HG02678 (cell line): ENCODE results near the gene UFC1.

Experiments used
- ATAC-seq: cut with Tn5 transposase; IDR thresholded peaks from one replicate; pipeline ENCODE4 v1.9.1; 2021; ENCODE audit warnings: mild to moderate bottlenecking, moderate library complexity; ENCODE audit not compliant: unreplicated experiment

UFC1 gene

DNA sequence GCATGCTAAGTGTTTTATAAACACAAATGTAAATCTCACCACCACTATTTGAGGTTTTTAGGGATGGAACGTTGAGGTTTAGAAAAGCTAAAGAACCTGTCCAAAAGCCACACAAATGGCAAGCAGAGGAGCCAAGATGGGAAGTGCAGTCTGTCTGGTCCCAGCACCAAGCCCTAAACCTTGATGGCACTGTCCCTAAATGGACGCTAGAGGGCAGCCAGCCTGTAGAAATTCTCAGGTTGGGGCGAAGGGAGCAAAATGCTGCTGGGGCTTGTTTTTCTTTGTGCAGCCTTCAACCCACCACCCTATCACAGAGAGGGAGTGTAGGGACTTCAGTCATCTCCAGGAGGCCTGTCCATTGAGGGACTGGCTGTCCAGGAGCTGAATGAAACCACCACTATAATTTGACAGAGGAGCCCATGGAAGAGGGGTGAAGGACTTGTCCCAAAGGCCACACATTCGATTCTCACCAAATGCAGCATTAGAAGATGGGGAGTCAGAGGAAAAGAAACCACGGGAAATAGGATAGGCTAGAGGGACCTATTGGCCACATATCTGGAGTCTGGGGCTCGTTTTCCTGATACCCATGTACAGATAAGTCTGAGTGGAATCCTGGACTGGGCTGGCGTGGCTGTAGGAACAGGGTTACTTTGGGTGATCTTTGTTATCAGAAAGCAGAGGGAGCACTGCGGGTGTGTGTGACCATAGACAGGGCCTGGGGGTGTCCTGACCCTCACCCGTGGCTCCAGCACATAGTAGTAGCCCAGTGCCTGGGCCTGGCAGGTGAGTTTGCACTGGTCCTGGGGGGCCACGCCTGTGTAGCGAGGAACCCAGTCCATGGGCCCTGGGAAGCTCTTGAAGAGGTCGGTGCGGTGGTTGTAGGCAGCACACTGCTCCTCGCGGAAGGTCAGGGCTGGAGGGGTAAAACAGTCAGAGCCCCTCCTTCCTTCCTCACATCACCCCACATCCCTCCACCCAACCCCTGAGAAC is 39.0 kb downstream of the UFC1 start:
- ATAC-seq = peak; percentile 73

DNA sequence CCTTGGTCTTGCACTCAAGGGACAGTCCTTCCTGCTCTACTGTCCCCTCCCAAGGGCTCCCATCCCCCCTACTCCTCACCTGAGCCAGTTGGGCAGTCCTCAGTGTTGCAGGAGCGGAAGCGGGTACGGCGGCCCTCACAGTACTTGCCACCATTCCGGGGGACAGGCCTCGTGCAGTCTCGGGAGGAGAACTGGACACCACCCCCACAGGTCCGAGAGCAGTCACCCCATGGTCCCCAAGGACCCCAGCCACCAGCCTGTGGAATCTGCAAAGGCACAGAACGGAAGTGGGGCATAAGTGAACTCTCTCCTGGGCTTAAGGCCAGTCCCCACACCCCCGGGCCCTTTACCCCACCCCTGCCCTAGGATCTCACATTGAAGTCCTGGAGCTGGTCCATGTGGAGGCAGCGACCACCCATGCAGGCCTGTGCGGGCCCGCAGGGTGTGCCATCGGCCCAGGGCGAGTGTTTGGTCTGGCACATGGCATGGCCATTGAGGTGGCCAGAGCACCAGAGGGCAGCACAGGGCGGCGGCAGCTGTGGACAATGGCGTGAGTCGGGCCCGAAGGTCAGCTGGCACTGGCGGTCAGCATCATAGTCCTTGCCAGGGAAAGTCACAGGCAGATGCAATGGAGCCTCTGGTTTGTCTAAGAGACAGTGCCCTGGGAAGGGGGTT is 39.9 kb downstream of the UFC1 start:
- no peak for ATAC-seq

DNA sequence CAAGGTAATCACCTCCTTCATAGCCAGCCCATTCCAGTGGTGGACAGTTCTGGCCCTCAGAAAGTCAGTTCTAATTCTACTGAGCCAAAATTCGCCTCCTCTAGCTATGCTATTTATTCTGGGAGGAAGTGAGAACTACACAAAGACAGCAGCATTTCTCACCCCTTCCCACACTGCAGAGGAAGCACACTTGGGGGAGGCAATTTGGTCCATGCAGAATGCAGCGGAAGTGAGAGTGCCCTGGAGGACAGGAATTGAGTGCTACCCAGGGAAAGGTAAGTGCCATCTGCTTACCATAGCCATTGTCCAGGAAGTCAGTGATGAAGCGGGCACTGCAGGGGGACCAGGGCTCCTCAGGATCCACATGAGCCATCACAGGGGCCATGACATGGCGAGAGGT is 41.4 kb downstream of the UFC1 start:
- ATAC-seq = peak; percentile 66

DNA sequence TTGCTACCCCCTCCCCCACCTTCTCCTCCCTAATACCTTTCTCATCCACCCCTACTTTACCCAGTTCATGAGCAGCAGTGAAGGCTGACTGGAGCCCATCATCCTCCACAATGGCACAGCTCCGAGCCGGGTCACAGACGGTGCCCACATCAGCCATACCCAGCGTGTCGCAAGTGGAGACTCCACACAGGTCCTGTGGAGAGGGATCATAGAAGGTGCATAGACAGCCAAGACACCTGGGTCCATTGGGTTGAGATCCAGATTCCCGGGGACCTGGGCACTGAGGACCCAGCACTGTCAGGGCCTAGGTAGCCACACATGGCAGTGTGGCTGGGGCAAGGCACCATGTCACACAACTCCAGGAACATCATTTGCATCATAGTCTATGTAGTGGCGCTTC is 42.3 kb downstream of the UFC1 start:
- ATAC-seq = no peak

DNA sequence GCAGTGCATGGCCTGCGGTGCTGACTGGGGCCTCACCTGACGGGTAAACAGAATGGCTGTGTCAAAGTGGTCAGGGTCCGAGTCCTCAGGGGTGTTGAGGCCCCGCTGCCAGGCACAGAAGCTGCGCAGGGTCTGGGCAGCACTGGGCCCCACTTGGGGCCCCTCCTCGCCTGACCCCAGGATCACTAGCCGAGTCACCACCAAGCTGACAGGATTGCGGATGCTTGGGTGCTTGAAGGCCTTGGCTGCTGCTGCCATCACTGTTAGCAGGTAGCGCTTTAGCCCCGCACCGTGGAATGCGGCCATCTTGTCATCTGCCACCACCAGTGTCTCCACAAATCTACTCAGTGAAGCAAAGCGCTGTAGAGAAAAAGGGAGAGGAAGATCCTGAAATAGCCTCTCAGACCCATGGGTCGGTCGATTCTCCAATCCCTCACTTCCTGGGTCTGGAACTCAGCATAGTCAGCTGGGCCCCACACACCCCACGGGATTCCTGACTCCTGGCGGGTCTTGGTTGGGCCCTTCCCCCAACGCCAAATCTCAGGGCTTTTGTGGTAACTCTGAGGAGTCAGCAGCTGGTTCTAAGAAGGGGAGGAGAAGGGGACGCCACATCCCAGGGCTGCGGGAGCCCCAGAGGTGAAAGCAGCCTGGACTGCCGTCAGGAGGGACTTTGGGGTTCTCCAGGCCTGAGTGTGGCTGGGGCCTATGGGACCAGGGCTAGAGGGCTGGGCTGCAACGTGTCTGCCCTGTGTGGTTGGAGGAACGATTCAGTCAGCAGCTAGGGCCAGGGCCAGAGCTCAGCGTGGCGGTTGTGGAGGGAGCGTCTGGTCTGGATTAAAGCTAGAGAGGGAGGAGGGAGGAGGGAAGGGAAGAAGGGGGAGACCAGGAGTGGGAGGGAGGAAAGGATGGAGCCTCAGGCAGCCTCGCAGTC is 43.0 kb downstream of the UFC1 start:
- no peak for ATAC-seq

DNA sequence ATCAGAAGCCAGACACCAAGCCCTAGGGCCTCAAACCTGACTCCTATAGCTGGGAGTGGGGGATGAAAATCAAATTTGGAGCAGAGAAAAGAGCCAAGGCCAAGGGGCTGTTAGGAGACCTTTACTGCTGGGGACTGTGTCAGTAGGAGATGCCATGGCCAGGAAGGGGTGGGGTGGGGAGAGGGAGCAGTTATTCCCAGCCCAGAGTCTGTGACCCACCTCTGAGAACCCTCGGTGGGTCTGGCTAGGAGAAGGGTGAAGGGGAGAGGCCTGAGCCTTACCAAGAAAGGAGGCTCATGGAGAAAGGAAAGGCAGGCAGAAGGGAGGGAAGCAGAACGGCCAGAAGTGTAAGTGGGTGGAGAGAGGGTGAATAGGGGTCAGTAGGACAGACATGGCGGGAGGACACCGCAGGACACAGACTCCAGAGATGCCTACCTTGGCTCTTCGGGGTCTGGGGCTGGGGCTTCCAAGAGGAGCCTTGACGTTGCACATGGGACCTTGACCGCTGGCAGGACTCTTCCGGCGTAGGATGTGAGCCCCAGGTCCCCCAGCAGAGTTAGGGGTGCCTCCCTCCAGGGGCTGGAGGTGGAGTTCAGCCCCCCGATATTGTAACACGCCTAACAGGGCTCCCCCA is 43.9 kb downstream of the UFC1 start:
- no peak for ATAC-seq

DNA sequence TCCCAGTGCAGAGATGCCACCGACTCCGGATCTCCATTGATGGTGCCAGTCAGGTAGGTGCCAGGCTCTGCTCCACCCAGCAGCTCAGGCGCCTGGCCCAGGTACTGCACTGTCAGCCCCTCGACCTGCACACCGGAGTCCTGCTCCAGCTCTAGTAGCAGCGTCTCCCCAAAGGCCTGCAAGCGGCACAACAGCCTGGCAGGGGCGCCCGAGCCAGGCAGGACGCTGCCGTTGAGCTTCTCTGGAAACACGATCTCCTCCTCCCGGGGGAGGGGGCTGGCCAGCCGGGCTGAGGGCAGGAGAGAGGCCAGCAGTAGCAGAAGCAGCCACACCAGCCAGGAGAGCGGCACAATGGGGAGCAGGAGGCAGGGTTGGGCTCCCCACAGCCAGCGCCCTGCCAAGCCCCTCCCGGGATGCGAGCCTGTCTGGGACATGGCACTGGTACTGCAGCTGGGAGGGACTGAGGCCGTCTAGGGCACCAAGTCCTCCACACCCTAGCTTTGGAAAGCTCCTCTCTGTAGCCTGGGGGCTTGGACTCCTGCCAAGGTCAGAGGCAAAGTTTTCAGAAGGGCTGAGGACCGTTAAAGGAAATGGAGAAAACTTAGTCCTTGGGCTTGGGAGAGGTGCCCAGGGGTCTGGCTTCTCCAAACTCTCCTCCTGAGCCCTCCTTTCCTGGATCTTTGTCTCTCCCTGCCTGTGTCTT is 44.6 kb downstream of the UFC1 start:
- no peak for ATAC-seq

DNA sequence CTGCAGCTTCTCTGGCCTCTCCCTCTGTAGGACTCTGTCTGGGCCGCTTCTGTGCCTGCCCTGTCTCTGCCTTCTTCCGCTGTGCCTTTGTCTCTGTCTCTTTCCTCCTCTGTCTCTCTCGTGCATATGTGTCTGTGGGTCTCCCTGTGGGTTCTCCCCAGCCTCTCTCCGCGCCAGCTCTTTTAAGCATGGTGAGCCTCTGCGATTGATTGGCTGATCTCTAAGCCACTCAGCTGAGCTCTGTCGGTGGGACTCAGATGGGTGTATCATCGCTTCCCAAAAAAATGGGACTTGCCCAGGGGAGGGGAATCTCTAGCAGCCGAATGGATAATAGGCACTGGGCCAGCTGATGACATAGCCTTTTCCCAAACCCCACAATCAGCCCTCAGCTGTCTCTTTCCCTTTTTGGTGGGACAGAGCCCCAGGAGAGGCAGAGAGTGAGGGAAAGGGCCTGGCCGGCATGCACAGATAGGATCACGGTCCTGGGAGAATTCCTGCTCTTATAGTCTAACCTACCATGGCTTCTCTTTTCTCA is 45.2 kb downstream of the UFC1 start, which contains the start of gene ADAMTS4:
Gene ADAMTS4 (minus strand): TSS at position 158 of the 535 bp plus-strand sequence. CDS start 427 bp downstream, outside the sequence.
- no peak for ATAC-seq

DNA sequence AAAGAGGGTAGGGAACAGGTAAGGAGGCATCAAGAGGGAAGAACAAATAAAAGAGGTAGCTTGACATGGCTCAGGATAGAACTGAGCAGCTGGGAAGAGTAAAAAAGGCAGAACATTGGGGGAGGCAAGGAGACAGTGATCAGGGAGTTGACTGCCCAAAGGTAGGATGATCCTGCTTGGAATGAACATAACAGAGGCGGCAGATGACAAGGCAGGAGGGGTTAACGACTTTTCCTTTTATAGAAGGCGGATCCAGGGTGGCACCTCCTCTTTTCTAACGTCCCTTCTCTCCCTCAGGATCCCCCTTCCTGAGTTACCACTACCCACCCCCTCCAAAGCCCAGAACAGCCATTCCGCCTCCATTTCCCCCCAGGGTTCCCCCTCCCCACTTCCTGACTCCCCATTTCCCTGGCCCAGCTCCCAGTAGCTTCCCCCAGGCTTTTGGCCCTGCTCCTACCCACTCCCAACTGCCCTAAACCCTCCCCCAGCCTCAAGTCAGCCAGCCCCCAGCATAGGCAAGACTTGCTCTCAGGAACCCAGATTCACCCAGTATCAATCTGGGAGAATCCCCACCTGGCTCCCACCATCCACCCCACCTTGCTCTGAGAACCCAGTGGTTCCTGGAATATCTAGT is 45.8 kb downstream of the UFC1 start:
- ATAC-seq = no peak

DNA sequence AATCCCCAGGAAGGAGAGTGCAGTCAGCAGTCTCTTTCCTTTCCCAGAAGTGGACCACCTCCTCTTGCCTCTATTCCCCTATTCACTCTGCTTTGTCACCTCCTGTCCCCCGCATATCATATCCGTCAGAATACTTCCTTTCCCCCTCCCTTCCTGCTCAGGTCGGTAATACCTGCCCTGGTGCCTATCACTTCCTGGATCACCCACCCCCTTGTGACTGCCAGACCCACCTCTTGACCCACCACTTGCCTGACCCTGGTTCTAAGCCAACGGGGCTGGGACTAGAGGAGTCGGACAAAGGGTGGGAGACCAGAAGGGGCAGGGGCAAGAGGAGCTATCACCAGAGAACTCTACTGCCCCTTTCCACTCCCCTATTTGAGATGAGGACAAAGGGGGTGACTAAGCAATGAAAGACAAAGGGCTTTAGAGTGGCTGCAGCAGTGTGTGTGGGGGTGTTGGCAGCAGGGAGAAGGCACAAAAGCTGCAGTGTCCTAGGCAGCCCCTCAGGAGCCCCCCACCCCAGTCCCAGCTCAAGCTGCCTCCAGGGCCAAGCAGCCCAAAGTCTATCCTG is 46.7 kb downstream of the UFC1 start:
- no peak for ATAC-seq

DNA sequence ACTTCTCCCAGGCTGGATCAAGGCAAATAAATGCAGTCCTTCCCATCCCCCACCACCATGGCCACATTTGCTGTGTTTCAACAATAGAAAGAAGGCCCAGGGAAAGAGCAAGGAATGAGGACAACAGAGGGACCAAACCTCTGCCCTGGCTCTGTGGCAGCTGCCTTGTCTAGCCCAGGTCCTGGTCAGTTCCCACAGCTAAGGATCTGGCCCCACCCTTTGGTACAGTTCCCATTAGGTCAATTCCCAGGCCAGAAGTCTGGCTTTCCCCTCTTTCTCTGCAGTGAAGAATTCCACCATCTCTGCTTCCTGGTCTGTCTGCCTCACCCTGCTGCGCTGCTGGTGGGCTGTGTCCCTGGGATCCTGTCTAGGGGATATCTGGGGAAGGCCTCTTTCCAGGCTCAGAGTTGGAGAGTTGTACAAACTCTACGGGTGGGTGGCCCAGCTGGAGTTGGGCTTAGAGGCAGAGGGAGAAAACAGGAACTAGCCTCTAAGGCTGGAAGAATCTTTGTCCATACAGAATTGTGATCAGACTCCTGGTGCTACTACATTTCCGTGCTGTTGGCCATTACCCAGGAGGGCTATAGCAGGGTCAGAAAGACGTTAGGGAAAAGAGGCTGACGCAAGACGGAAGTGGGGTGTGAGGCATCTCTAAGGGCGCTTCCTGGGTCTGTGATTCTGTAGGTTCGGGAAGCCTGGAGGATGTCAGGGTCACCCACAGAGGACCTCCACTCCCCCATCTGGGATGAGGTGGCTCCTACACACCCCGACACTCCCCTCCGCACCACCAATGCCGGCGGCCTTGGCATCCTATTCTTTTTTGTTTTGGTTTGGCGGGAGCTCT is 47.4 kb downstream of the UFC1 start:
- no peak for ATAC-seq

DNA sequence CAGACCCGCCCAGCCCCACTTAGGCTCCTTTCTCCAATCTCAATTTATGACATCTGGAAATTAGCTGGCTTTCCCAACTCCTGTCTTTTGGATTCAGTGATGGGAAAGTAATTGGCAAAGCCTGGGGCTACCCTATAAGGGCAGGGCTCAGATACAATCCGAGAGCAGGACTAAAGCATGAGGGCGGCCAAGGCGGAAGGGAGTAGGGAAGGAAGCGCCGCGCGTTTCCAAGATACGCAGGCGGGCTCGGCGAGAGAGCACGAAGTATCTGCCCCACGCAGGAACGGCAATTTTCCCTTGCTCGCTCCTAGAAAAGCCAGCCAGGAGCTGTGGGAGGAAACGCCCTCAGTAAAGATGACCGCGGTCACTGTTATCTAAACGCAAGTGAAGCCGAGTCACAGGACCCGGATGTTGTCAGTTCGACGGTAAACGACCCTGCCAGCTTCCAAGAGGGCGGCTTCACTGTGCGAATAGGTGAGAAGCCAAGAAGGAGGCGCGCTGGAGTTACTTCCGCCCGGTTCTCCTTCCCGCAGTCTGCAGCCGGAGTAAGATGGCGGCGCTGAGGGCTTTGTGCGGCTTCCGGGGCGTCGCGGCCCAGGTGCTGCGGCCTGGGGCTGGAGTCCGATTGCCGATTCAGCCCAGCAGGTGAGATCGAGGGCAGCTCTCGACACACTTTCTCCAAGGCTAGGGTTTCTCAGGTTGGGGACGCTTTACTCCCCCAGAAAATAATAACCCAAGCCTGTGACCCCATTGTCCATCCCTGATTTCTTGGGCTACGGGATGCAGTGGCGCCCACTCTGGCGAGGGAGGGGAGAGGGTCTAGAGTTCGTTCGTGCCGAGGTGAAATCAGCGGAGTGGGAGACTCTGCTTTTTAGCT is 48.3 kb downstream of the UFC1 start, which contains the start of gene NDUFS2:
Gene NDUFS2 (plus strand): TSS at position 532 of the 877 bp plus-strand sequence. CDS start 19 bp downstream, at position 551.
- ATAC-seq = peak; percentile 97

DNA sequence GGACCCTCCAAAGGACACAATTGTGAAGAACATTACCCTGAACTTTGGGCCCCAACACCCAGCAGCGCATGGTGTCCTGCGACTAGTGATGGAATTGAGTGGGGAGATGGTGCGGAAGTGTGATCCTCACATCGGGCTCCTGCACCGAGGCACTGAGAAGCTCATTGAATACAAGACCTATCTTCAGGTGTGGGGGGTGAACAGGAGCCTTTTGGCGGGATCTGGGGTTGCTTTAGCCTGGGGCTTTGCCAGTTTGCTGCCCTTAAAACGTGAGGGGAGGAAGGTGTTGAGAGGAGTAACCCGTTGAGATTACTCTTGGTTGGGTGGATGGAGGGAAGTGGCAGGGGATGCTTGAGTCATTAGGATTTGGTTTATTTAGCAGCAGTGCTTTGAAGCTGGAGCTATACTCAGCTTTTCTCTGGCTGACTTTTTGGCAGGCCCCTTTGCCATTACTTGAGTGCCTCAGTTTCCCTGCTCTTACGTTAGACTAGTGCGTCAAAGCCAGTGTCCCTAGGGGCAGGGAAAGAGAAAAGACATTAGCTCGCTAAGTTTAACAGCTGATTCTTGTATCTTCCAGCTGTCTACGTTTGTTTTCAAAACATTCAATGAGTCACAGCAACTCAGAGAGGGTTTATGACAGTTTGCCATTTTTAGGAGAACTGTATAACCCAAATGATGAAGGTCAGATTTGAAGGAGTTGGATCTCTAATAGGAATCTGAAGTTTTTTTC is 52.8 kb downstream of the UFC1 start:
- ATAC-seq = no peak

DNA sequence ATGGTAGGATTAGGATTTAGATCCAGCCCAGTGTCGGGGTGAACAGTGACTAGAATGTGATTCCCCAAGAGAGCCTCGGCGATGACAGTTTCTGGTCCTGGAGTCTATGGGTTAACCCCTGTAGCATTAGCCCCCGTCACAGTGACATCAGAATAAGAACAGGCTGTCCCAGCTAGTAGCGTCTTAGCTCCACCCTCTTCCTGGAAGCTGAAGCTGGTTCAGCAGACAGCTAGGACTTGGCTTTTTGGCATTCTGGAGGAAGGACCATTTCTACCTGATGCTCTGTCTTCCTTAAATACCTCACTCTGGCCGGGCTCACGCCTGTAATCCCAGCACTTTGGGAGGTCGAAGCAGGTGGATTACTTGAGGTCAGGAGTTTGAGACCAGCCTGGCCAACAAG is 53.4 kb downstream of the UFC1 start:
- no peak for ATAC-seq
